Endothelial cell (in vitro differentiated cells): ENCODE data around the gene SLC35A1. TPM values are rescaled to one million over a fixed set of nuclear protein-coding genes. Genes with fewer than 3 reads are reported as not detected.

Experiments
- DNase-seq: peaks from one replicate; pipeline ENCODE4 v3.0.0; 2021; ENCODE audit warnings: low spot score
- H3K27ac Mint-ChIP-seq: one replicate; pipeline ENCODE4 v1.8.0; 2021; ENCODE audit warnings: mixed read lengths, inconsistent platforms; ENCODE audit not compliant: unreplicated experiment
- H3K27me3 Mint-ChIP-seq: one replicate; pipeline ENCODE4 v1.8.0; 2021; ENCODE audit warnings: mild to moderate bottlenecking, moderate library complexity, mixed read lengths, inconsistent platforms; ENCODE audit not compliant: unreplicated experiment
- H3K36me3 Mint-ChIP-seq: one replicate; pipeline ENCODE4 v1.8.0; 2021; ENCODE audit warnings: mild to moderate bottlenecking, low read depth, mixed read lengths, inconsistent platforms; ENCODE audit not compliant: unreplicated experiment
- H3K4me1 Mint-ChIP-seq: one replicate; pipeline ENCODE4 v1.8.0; 2021; ENCODE audit warnings: mild to moderate bottlenecking, mixed read lengths, inconsistent platforms; ENCODE audit not compliant: unreplicated experiment
- H3K4me3 Mint-ChIP-seq: one replicate; pipeline ENCODE4 v1.8.0; 2021; ENCODE audit warnings: mild to moderate bottlenecking, mixed read lengths, inconsistent platforms; ENCODE audit not compliant: unreplicated experiment
- H3K9me3 Mint-ChIP-seq: one replicate; pipeline ENCODE4 v1.8.0; 2021; ENCODE audit warnings: mixed read lengths, inconsistent platforms; ENCODE audit not compliant: unreplicated experiment
- CTCF ChIP-seq: fragments of 200-600 bp; sonication (generic); IDR thresholded peaks from one replicate; pipeline ENCODE4 v1.5.0; 2021; ENCODE audit warnings: antibody characterized with exemption; ENCODE audit not compliant: unreplicated experiment
- total RNA-seq: library from RNA; stranded (reverse); fragmentation: NEBNext Ultra II Directional; extraction: Animal tissue kit (Norgen Biotek cat#: 25700); gene quantifications from one replicate; pipeline ENCODE4 v1.2.1, GENCODE V29; 2021; ENCODE audit not compliant: unreplicated experiment

SLC35A1 gene
- total RNA-seq, 1 donor from 2014 or later = 19.1 TPM

- Mint-ChIP-seq H3K4me3 (no peak overlapping the region), H3K9me3 (no peaks in the 10 kb centered on the region), H3K27ac (no peak overlapping the region), H3K4me1 (no peaks in the 10 kb centered on the region), H3K27me3 (peaks cover 2% of the 10 kb centered on the region), H3K36me3 (peaks cover 23% of the 10 kb centered on the region)
- DNase-seq = no peak
- TF ChIP-seq CTCF = no peak
Measured at GRCh38 chr6:87544474-87544735, 71.6 kb downstream of the SLC35A1 start.

DNA sequence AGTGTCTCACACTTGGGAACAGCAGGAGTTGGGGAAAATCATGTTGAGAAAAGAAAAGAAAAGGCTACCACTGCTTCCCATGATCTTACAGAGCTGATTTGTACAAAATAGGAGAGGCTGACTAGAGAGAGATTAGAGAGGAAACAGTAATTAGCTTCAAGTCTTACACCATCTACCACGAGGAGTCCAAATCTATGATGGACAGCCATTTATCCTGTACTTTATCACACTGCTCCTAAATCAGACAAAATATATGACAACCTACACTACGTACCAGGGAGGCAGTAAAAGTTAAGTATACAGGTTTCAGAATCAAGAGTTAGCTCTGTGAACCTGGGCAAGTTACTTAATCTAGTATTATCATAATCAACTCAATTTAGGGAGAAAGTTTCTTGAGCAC is 79.0 kb downstream of the SLC35A1 start:
- Mint-ChIP-seq H3K27ac (no peak overlapping the region), H3K4me3 (no peak overlapping the region), H3K9me3 (no peaks in the 10 kb centered on the region), H3K36me3 (peaks cover 9% of the 10 kb centered on the region), H3K27me3 (no peaks in the 10 kb centered on the region), H3K4me1 (no peaks in the 10 kb centered on the region)
- TF ChIP-seq CTCF = no peak
- DNase-seq = no peak

- H3K9me3 Mint-ChIP-seq = no peaks in the 10 kb centered on the region
- DNase-seq = no peak
- peaks cover 9% of the 10 kb centered on the region for H3K36me3 Mint-ChIP-seq
- no peak for TF ChIP-seq CTCF
- no peaks in the 10 kb centered on the region for H3K27me3 Mint-ChIP-seq
- no peak overlapping the region for H3K4me3 Mint-ChIP-seq
- H3K27ac Mint-ChIP-seq = no peak overlapping the region
- H3K4me1 Mint-ChIP-seq = no peaks in the 10 kb centered on the region
Measured at GRCh38 chr6:87553159-87553765, 80.5 kb downstream of the SLC35A1 start.

GRCh38 chr6:87555506-87555905 is 82.7 kb downstream of the SLC35A1 start:
- Mint-ChIP-seq H3K9me3 (no peaks in the 10 kb centered on the region), H3K36me3 (peaks cover 9% of the 10 kb centered on the region), H3K4me3 (no peak overlapping the region), H3K27ac (no peak overlapping the region), H3K4me1 (no peaks in the 10 kb centered on the region), H3K27me3 (no peaks in the 10 kb centered on the region)
- TF ChIP-seq CTCF = no peak
- no peak for DNase-seq

- H3K36me3 Mint-ChIP-seq = peaks cover 5% of the 10 kb centered on the region
- H3K4me3 Mint-ChIP-seq = no peak overlapping the region
- H3K27ac Mint-ChIP-seq = no peak overlapping the region
- no peaks in the 10 kb centered on the region for H3K4me1 Mint-ChIP-seq
- DNase-seq = no peak
- TF ChIP-seq CTCF = no peak
- H3K9me3 Mint-ChIP-seq = no peaks in the 10 kb centered on the region
- H3K27me3 Mint-ChIP-seq = no peaks in the 10 kb centered on the region
Measured at GRCh38 chr6:87558446-87558845, 85.7 kb downstream of the SLC35A1 start.
